Activated naive CD8-positive, alpha-beta T cell treated with anti-CD3 and anti-CD28 coated beads, Interleukin-2, amount 10 ng/mL, durations not matched to agents 7 days and 5 days (primary cell): ENCODE measurements around the gene BORCS5. TPM values are rescaled to one million over a fixed set of nuclear protein-coding genes. Genes with fewer than 3 reads are reported as not detected.

Experiments
- ATAC-seq: fragments of 150-1000 bp; cut with Tn5 transposase; one replicate; pipeline ENCODE4 v1.10.0; 2021; ENCODE audit warnings: low read depth, moderate library complexity
- POLR2A ChIA-PET: fragments of 350-600 bp; sonication (Branson Sonifier 250); formaldehyde crosslinking; loops from one replicate; lab custom pipeline; 2021; ENCODE audit warnings: antibody characterized with exemption; lab: Charles Lee
- DNase-seq: peaks from one replicate; pipeline ENCODE4 v3.0.0; 2021
- H3K27ac Mint-ChIP-seq: one replicate; pipeline ENCODE4 v1.8.0; 2022; ENCODE audit warnings: mild to moderate bottlenecking, mixed read lengths
- H3K27me3 Mint-ChIP-seq: one replicate; pipeline ENCODE4 v1.8.0; 2022; ENCODE audit warnings: mild to moderate bottlenecking, moderate library complexity, mixed read lengths
- H3K36me3 Mint-ChIP-seq: one replicate; pipeline ENCODE4 v1.8.0; 2021; ENCODE audit warnings: mild to moderate bottlenecking, mixed read lengths
- H3K4me1 Mint-ChIP-seq: one replicate; pipeline ENCODE4 v1.8.0; 2021; ENCODE audit warnings: mixed read lengths
- H3K4me3 Mint-ChIP-seq: one replicate; pipeline ENCODE4 v1.8.0; 2022; ENCODE audit warnings: mild to moderate bottlenecking, moderate library complexity, mixed read lengths
- H3K9me3 Mint-ChIP-seq: one replicate; pipeline ENCODE4 v1.8.0; 2021; ENCODE audit warnings: mixed read lengths
- total RNA-seq, 2 experiments: library from RNA; stranded (reverse); gene quantifications; one replicate each; pipeline ENCODE4 v1.2.3, GENCODE V29; 2021

BORCS5 gene
- total RNA-seq, 2 experiments from 2014 or later, result 20.1 to 21.8 TPM

DNA sequence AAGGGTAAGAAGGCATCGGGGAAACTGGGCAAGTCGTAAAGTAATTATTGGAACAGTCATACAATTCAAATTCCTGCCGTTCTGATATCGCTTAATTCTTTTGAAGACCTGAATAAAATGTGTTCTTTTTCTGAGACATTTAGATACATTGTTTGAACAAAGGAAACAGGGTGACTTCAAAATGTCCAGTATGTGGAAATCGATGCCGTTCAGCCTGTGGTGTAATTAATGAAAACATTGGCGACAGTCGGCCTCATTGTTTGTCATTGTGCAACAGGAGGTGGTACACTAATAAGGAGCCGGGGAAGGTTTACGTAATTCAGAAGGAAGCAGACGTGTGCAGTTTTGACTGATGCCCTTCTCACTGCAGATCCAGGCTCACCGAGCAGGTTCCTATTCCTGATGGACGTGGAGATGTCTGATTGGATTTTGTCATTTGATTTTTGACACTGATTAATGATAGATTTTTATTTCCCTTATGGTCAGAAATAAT is 92.7 kb downstream of the BORCS5 start:
- Mint-ChIP-seq H3K36me3 (peaks cover 10% of the 10 kb centered on the region), H3K27me3 (no peaks in the 10 kb centered on the region), H3K9me3 (no peaks in the 10 kb centered on the region), H3K4me1 (peaks cover 13% of the 10 kb centered on the region), H3K4me3 (no peak overlapping the region), H3K27ac (no peak overlapping the region)
- POLR2A ChIA-PET, result no interaction called here
- DNase-seq, result no peak
- ATAC-seq, result no peak

DNA sequence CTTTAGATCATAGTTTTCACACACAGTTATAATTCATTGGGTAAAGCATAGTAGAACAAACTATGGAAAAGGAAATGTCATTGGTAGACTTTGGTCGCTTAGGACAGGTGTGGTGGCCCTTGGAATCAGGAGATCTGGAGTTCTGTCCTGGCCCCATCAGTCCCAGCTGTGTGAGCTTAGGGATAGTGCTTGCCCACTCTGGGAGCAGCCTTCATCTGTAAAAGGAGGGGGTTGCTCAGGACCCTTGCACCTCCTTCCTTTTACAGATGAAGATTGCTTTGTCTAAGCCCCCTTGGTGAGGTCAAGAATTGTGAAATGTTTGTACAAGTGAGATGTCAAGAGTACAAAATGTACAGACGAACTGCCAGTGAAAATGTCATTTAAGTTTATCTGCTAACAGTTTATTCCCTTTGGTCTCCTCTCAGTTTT is 93.2 kb downstream of the BORCS5 start:
- Mint-ChIP-seq H3K4me3 (no peak overlapping the region), H3K4me1 (peaks cover 13% of the 10 kb centered on the region), H3K27ac (no peak overlapping the region), H3K27me3 (no peaks in the 10 kb centered on the region), H3K36me3 (peaks cover 10% of the 10 kb centered on the region), H3K9me3 (no peaks in the 10 kb centered on the region)
- DNase-seq (no peak), ATAC-seq (no peak)
- POLR2A ChIA-PET, result no interaction called here

DNA sequence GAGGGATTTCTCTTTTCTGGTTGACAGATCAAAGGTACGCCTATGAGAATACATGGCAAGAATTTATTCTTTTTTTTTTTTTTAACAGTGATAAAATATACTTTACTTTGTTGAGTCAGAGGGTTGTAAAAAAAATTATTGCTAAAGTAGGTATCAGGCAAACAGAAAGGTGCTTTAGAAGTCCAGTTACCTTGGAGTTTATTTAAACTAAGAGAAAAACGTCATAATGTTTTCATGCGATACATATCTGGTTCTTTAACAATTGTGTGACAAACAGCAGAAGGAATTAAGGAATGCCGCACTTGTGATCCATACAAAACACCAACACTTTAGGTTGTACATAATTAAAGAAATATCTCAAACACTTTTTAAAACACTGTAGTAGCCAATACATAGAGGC is 94.2 kb downstream of the BORCS5 start:
- Mint-ChIP-seq H3K27ac (no peak overlapping the region), H3K27me3 (no peaks in the 10 kb centered on the region), H3K4me1 (peaks cover 13% of the 10 kb centered on the region), H3K9me3 (no peaks in the 10 kb centered on the region), H3K36me3 (peaks cover 13% of the 10 kb centered on the region), H3K4me3 (no peak overlapping the region)
- ATAC-seq (no peak), DNase-seq (no peak)
- POLR2A ChIA-PET, result no interaction called here

DNA sequence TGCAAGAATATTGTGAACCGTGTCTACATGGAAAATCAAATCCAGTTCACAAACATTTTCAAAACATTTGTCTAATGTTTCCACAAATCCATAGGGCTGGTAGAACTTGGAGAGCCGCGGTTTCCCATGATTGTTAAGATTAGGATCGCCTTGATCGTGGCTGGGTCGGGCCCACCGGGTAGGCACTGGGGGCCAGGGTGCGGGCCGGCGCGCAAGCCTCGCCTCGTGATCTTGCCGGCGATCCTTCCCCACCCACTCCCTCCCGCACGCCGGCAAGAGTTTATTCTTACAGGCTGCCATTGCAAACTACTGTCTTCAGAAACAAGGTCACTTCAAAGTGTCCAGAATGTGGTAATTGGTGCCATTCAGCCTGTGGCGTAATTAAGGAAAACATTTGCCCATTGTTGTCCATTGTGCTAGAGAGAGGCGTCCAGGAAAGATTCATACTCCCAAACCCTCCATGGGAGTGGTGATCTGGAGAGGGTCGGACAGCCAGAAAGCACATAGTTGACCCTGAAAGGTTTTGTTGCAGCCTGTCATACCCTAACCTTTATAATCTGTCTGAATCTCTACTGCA is 95.5 kb downstream of the BORCS5 start:
- Mint-ChIP-seq H3K27me3 (no peaks in the 10 kb centered on the region), H3K4me1 (peaks cover 7% of the 10 kb centered on the region), H3K27ac (no peak overlapping the region), H3K36me3 (peaks cover 10% of the 10 kb centered on the region), H3K4me3 (no peak overlapping the region), H3K9me3 (no peaks in the 10 kb centered on the region)
- no peak for DNase-seq
- POLR2A ChIA-PET, result no interaction called here
- ATAC-seq, result no peak

DNA sequence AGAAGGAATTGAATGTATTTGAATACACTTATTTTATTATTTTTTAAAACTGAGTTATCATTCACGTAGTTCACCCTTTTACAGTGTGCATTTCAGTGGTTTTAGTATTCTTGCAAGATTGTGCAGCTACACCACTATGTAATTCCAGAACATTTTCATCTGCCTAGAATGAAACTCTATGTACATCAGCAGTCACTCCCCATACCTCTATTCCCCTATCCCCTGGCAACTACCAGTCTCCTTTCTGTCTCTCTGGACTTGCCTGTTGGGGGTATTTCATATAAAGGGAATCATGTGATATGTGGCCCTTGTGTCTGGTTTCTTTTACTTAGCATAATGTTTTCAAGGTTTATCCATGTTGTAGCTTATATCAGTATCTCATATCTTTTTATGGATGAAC is 96.8 kb downstream of the BORCS5 start:
- no peak overlapping the region for H3K27ac Mint-ChIP-seq
- H3K36me3 Mint-ChIP-seq, result peaks cover 14% of the 10 kb centered on the region
- no peaks in the 10 kb centered on the region for H3K9me3 Mint-ChIP-seq
- no peaks in the 10 kb centered on the region for H3K27me3 Mint-ChIP-seq
- no peak for ATAC-seq
- POLR2A ChIA-PET, result no interaction called here
- no peak overlapping the region for H3K4me3 Mint-ChIP-seq
- DNase-seq, result no peak
- H3K4me1 Mint-ChIP-seq, result peaks cover 9% of the 10 kb centered on the region

DNA sequence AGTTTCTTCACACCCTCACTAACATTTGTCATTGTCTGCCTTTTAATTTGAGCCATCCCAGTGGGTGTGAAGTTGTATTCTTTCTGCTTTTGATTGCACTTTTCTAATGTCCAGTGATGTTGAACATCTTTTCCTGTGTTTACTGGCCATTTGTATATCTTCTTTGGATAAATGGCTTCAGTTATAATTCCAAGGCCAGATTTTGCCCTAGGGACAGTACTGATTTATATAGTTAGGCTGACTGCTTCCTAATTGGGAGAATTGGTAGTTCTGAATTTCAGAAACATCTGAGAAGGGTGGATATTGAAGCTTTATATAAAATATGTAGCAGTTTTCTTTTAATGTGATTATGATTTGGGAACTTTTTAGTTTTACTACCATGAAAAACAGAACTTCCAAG is 97.4 kb downstream of the BORCS5 start:
- POLR2A ChIA-PET, result no interaction called here
- peaks cover 14% of the 10 kb centered on the region for H3K36me3 Mint-ChIP-seq
- H3K9me3 Mint-ChIP-seq, result no peaks in the 10 kb centered on the region
- DNase-seq (no peak), ATAC-seq (no peak)
- H3K27me3 Mint-ChIP-seq, result no peaks in the 10 kb centered on the region
- no peak overlapping the region for H3K4me3 Mint-ChIP-seq
- H3K4me1 Mint-ChIP-seq, result peaks cover 9% of the 10 kb centered on the region
- no peak overlapping the region for H3K27ac Mint-ChIP-seq

DNA sequence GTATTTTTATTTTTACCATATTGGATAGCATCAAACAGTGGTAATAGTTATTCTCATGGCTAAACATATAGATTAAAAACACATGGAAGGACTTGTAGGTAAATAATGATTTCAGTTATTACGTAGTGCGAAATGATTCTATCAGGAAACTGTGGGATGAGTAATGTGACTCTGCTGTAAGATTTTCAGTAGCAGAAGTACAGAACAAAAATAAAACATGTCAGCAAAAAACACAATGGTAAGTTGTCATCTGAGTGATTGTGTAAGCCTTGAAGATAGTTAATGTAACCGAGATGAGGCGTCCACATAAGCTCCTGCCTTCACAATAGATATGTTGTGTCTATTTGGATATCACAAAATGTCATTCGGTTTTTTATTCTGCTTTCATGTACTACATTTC is 99.8 kb downstream of the BORCS5 start:
- no peak overlapping the region for H3K4me3 Mint-ChIP-seq
- no peaks in the 10 kb centered on the region for H3K9me3 Mint-ChIP-seq
- DNase-seq (no peak), ATAC-seq (no peak)
- no peaks in the 10 kb centered on the region for H3K27me3 Mint-ChIP-seq
- POLR2A ChIA-PET, result no interaction called here
- H3K4me1 Mint-ChIP-seq, result peaks cover 12% of the 10 kb centered on the region
- peak overlapping the region; percentile 13 for H3K27ac Mint-ChIP-seq
- peaks cover 17% of the 10 kb centered on the region for H3K36me3 Mint-ChIP-seq

DNA sequence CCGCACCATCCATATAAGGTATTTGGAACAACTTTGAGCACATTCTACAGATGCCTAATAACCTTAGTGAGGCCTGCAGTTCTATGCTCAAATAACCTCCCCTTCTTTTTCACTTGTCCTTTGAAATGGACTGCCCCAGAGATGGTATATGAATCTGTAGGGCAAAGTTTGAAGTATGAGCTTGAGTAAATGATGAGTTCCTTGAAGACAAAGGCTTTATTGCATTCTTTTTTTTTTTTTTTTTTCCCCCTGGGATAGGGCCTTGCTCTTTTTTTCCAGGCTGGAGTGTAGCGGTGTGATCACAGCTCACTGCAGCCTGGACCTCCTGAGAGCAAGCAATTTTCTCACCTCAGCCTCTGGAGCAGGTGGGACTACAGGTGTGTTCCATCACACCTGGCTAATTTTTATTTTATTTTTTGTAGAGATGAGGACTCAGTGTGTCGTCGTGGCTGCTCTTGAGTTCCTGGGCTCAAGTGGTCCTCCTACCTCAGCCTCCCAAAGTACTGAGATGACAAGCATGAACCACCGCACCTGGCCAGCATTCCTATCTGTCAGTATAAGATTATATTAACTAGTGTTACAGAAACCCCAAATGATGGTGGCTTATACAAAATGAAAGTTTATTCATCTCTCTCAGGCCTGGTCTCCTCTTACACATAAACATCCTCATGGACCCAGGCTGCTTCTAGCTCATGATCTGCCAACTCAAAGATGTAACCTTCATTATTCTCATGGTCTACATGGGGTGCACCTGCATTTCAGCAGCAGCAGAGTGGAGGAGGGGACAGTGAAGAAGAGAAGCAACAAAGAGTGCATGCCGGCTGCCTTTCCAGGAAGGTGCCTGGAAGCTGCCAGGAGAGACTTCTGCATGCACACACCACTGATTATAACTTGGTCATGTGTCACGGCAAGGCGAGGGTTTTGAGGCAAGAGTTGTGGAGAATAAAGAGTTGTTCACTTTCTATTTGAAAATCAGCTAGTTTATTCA is 104.4 kb downstream of the BORCS5 start:
- no peaks in the 10 kb centered on the region for H3K9me3 Mint-ChIP-seq
- H3K36me3 Mint-ChIP-seq, result peaks cover 10% of the 10 kb centered on the region
- H3K4me1 Mint-ChIP-seq, result peaks cover 25% of the 10 kb centered on the region
- H3K4me3 Mint-ChIP-seq, result peak overlapping the region; percentile 40
- ATAC-seq, result no peak
- POLR2A ChIA-PET, result no interaction called here
- peak overlapping the region; percentile 58 for H3K27ac Mint-ChIP-seq
- no peaks in the 10 kb centered on the region for H3K27me3 Mint-ChIP-seq
- DNase-seq, result no peak

DNA sequence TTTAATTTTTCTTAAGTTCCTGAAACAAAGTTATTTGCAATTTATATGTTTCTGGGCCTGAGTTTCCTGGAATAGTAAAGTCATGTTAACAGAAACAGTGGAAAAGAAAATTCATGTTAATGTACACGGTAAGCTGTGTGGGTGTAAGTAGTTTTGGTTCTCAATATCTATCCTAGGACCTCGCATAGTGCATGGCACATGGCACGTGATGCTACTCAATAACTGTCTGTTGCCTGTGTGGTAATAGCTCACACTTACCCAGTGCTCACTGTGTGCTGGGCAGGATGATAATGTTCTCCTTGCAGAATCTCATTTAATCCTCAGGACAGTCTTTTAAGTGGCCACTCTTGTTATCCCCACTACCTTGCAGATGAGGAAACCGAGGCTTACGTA is 105.0 kb downstream of the BORCS5 start:
- Mint-ChIP-seq H3K4me1 (peaks cover 25% of the 10 kb centered on the region), H3K9me3 (no peaks in the 10 kb centered on the region), H3K27ac (peak overlapping the region; percentile 50), H3K36me3 (peaks cover 10% of the 10 kb centered on the region), H3K27me3 (no peaks in the 10 kb centered on the region), H3K4me3 (no peak overlapping the region)
- ATAC-seq (peak; percentile 35), DNase-seq (no peak)
- POLR2A ChIA-PET, result no interaction called here

DNA sequence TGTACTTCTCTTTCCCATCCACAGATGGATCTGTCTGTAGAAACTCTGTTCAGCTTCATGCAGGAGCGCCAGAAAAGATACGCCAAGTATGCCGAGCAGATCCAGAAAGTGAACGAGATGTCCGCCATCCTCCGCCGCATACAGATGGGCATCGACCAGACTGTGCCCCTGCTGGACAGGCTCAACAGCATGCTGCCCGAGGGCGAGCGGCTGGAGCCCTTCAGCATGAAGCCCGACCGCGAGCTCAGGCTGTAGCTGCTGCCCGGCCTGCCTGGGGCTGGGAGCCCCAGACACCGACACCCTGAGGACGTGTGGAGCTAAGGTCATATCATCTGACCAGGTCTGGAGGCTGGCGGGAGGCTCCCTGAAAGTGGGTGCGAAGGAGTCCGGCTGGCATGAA is 108.6 kb downstream of the BORCS5 start:
- peaks cover 1% of the 10 kb centered on the region for H3K9me3 Mint-ChIP-seq
- H3K36me3 Mint-ChIP-seq, result peaks cover 33% of the 10 kb centered on the region
- ATAC-seq (no peak), DNase-seq (no peak)
- no peak overlapping the region for H3K4me3 Mint-ChIP-seq
- no peak overlapping the region for H3K27ac Mint-ChIP-seq
- no peaks in the 10 kb centered on the region for H3K27me3 Mint-ChIP-seq
- POLR2A ChIA-PET, result interaction anchor here (1.0 to 2.5 kb wide), 3 partner anchors 10 to 98 kb away, joined by 3 to 15 read pairs (median 11); partner anchors contain the start of gene DUSP16
- H3K4me1 Mint-ChIP-seq, result peaks cover 42% of the 10 kb centered on the region

DNA sequence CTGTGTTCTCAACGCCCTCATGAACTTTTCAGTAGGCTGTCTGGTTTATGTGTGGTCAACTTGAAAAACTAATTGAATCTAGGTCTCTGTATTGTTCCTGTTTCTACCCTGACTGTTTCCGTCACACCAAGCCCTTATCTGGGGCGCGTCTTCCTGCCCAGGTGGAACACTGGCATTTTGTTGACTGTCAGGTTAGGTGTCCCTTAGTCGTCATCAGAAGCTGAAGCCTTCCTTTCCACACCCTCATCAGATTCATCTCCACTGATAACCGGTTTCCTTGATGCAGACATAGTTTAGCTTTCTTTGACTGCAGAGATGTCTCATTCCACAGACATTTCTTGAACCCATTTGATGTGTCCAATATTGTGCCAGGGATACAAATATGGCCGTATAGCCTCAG is 109.3 kb downstream of the BORCS5 start:
- peak overlapping the region; percentile 59 for H3K4me3 Mint-ChIP-seq
- ATAC-seq, result peak; percentile 83
- H3K27me3 Mint-ChIP-seq, result no peaks in the 10 kb centered on the region
- H3K9me3 Mint-ChIP-seq, result peaks cover 1% of the 10 kb centered on the region
- POLR2A ChIA-PET, result interaction anchor here (1.0 to 2.5 kb wide), 3 partner anchors 9 to 97 kb away, joined by 3 to 15 read pairs (median 11); partner anchors contain the start of gene DUSP16
- peaks cover 48% of the 10 kb centered on the region for H3K4me1 Mint-ChIP-seq
- no peak for DNase-seq
- H3K27ac Mint-ChIP-seq, result peak overlapping the region; percentile 84
- peaks cover 39% of the 10 kb centered on the region for H3K36me3 Mint-ChIP-seq

DNA sequence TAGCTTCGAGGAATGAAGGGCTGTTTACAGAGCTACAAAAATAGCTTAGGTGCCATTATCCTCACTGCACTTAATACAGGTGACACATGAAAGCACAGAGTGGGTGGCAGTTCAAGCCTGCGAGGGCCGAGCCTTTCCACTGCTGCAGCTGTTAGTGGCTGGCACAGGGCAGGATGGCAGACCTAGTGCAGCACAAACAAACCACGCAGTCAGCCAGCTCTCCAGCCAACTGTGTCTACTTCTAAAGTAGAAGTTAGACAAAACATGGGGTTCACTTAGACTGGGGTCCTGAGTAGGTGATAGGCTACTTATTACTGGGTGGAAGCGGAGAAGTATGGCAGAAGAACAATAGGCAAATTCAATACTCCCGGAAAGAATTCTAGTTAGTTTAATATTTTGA is 110.4 kb downstream of the BORCS5 start:
- Mint-ChIP-seq H3K27me3 (no peaks in the 10 kb centered on the region), H3K4me3 (peak overlapping the region; percentile 13), H3K36me3 (peaks cover 43% of the 10 kb centered on the region), H3K4me1 (peaks cover 39% of the 10 kb centered on the region), H3K9me3 (peaks cover 1% of the 10 kb centered on the region), H3K27ac (peak overlapping the region; percentile 65)
- ATAC-seq, result no peak
- POLR2A ChIA-PET, result interaction anchor here (1.0 to 2.5 kb wide), 3 partner anchors 8 to 88 kb away, joined by 3 to 15 read pairs (median 11); no protein-coding TSS in a partner anchor
- DNase-seq, result no peak

DNA sequence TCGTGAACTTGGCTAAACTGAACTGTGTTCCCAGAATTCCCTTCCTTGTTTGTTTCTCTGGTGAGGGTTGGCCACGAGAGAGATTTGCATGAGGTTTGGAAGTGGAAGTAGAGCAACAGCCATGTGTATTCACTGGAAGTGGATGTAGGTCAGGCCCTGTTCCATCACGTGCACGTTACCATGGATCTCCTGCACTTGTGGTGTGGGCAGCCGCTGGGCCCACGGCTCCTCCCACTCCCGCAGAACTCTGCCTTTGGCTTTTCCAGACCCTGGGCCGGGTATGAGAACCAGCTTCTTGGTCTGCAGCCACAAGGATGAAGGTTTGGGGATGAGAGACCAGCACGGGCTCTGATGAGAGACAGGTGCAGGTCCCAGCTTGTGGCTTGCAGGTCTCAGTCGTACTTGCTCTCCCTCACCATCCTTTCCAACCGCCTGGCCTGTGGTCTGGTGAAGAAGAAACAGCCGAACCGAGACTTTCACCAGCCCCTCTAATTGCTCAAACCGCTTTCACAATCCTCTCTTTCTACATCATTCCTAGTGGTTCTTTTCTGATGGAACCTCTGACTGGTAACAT is 110.9 kb downstream of the BORCS5 start:
- Mint-ChIP-seq H3K9me3 (peaks cover 1% of the 10 kb centered on the region), H3K4me1 (peaks cover 38% of the 10 kb centered on the region), H3K27me3 (no peaks in the 10 kb centered on the region), H3K27ac (peak overlapping the region; percentile 65), H3K4me3 (peak overlapping the region; percentile 32), H3K36me3 (peaks cover 43% of the 10 kb centered on the region)
- DNase-seq (no peak), ATAC-seq (no peak)
- POLR2A ChIA-PET, result interaction anchor here (1.0 kb wide), 1 partner anchor 88 kb away, joined by 3 read pairs; no protein-coding TSS in a partner anchor
